NCI-H1105 (cell line): ENCODE measurements around the gene PPARG.
"Not testable (repeated sequence)": the region's sequence is repeated elsewhere in the genome, so short reads cannot be mapped to it uniquely, and the experiment has no call there.

ENCODE experiments used
- DNase-seq: peaks from one replicate; lab custom pipeline; 2025; lab: John Stamatoyannopoulos, UW

Gene PPARG

GRCh38 chr3:12443781-12444522 lies 155.1 kb downstream of the PPARG start:
- no peak for DNase-seq

- DNase-seq: no peak
Measured at GRCh38 chr3:12444582-12445471, 156.0 kb downstream of the PPARG start.

- no peak for DNase-seq
Measured at GRCh38 chr3:12445523-12446240, 156.8 kb downstream of the PPARG start.

GRCh38 chr3:12446298-12446697 lies 157.4 kb downstream of the PPARG start:
- no peak for DNase-seq

GRCh38 chr3:12447075-12447474 lies 158.2 kb downstream of the PPARG start:
- no peak for DNase-seq

GRCh38 chr3:12448404-12449202 lies 159.7 kb downstream of the PPARG start:
- DNase-seq: not testable (repeated sequence)

GRCh38 chr3:12449889-12450682 lies 161.2 kb downstream of the PPARG start:
- DNase-seq: no peak

- no peak for DNase-seq
Measured at GRCh38 chr3:12451481-12451880, 162.6 kb downstream of the PPARG start.

- no peak for DNase-seq
Measured at GRCh38 chr3:12451960-12452359, 163.1 kb downstream of the PPARG start.

GRCh38 chr3:12452361-12453330 lies 163.8 kb downstream of the PPARG start:
- no peak for DNase-seq

- no peak for DNase-seq
Measured at GRCh38 chr3:12454076-12454815, 165.4 kb downstream of the PPARG start.

- DNase-seq: no peak
Measured at GRCh38 chr3:12454816-12455121, 165.9 kb downstream of the PPARG start.

- no peak for DNase-seq
Measured at GRCh38 chr3:12455740-12456139, 166.9 kb downstream of the PPARG start.

GRCh38 chr3:12456441-12456840 lies 167.6 kb downstream of the PPARG start:
- no peak for DNase-seq

- not testable (repeated sequence) for DNase-seq
Measured at GRCh38 chr3:12457380-12457779, 168.5 kb downstream of the PPARG start.

- DNase-seq: no peak
Measured at GRCh38 chr3:12458901-12459300, 170.0 kb downstream of the PPARG start.

GRCh38 chr3:12460127-12460526 lies 171.3 kb downstream of the PPARG start:
- DNase-seq: no peak

GRCh38 chr3:12461097-12461649 lies 172.3 kb downstream of the PPARG start:
- no peak for DNase-seq
